Hepatocyte (in vitro differentiated cells): ENCODE results near the gene TOMM20L. TPM values are rescaled to one million over a fixed set of nuclear protein-coding genes. Genes with fewer than 3 reads are reported as not detected.

Experiments used
- DNase-seq: peaks from one replicate; pipeline ENCODE4 v3.0.0-alpha.2; 2016; ENCODE audit warnings: low spot score
- H2AFZ ChIP-seq: fragments of 200-600 bp; sonication (generic); 2 replicates; pipeline ENCODE4 v1.6.0; 2016; ENCODE audit warnings: antibody characterized with exemption, mild to moderate bottlenecking
- H3K27ac ChIP-seq: fragments of 200-600 bp; sonication (generic); 2 replicates; pipeline ENCODE4 v1.5.1; 2016; ENCODE audit warnings: mild to moderate bottlenecking
- H3K27me3 ChIP-seq: fragments of 200-600 bp; sonication (generic); 2 replicates; pipeline ENCODE4 v1.6.1; 2016
- H3K36me3 ChIP-seq: fragments of 200-600 bp; sonication (generic); replicated peaks from 2 replicates; pipeline ENCODE4 v1.5.1; 2016; ENCODE audit warnings: low read depth; ENCODE audit not compliant: insufficient read depth
- H3K4me1 ChIP-seq: fragments of 200-600 bp; sonication (generic); 2 replicates; pipeline ENCODE4 v1.5.1; 2016; ENCODE audit warnings: mild to moderate bottlenecking, moderate library complexity; ENCODE audit not compliant: insufficient read depth
- H3K4me2 ChIP-seq: fragments of 200-600 bp; sonication (generic); 2 replicates; pipeline ENCODE4 v1.6.0; 2016
- H3K4me3 ChIP-seq: fragments of 200-600 bp; sonication (generic); 2 replicates; pipeline ENCODE4 v1.5.1; 2016; ENCODE audit warnings: mild to moderate bottlenecking
- H3K79me2 ChIP-seq: fragments of 200-600 bp; sonication (generic); 2 replicates; pipeline ENCODE4 v1.6.0; 2017; ENCODE audit warnings: mild to moderate bottlenecking
- H3K9me2 ChIP-seq: fragments of 200-600 bp; sonication (generic); replicated peaks from 2 replicates; pipeline ENCODE4 v1.6.0; 2017; ENCODE audit warnings: mild to moderate bottlenecking; ENCODE audit not compliant: insufficient read depth
- H3K9me3 ChIP-seq: fragments of 200-600 bp; sonication (generic); 2 replicates; pipeline ENCODE4 v1.5.1; 2016; ENCODE audit warnings: low read depth, mild to moderate bottlenecking
- H4K20me1 ChIP-seq: fragments of 200-600 bp; sonication (generic); 2 replicates; pipeline ENCODE4 v1.6.0; 2016; ENCODE audit warnings: mild to moderate bottlenecking; ENCODE audit not compliant: insufficient read depth, poor library complexity, severe bottlenecking
- CTCF ChIP-seq: fragments of 200-600 bp; sonication (generic); IDR thresholded peaks from 2 replicates; pipeline ENCODE4 v1.5.1; 2016; ENCODE audit warnings: antibody characterized with exemption, mild to moderate bottlenecking; ENCODE audit not compliant: poor library complexity
- EZH2 ChIP-seq: fragments of 200-600 bp; sonication (generic); IDR thresholded peaks from 2 replicates; pipeline ENCODE4 v1.6.1; 2016; ENCODE audit warnings: antibody characterized with exemption, mild to moderate bottlenecking, borderline replicate concordance
- EZH2phosphoT487 ChIP-seq: fragments of 200-600 bp; sonication (generic); IDR thresholded peaks from one replicate; pipeline ENCODE4 v1.6.1; 2018; ENCODE audit warnings: antibody characterized with exemption, mild to moderate bottlenecking, low read depth, moderate library complexity; ENCODE audit not compliant: unreplicated experiment, severe bottlenecking
- WGBS: methylation state at CpG from one replicate; pipeline ENCODE4 v1.1.6; 2016; ENCODE audit warnings: low lambda C conversion rate; ENCODE audit errors: missing lambda C conversion rate; 5-methylcytosine and 5-hydroxymethylcytosine counted together
- polyA plus RNA-seq: library from polyadenylated mRNA; unstranded; fragments of >200 nt; fragmentation: Nextera tagmentation; extraction: Ambion mirVana; gene quantifications from 2 replicates; pipeline ENCODE4 v1.2.1, GENCODE V29; 2016
- small RNA-seq: library from RNA; depleted of rRNA; stranded (forward); fragments of <200 nt; gene quantifications from one replicate; pipeline ENCODE3, GENCODE V24; 2014
- total RNA-seq: library from RNA; depleted of rRNA; stranded (reverse); fragments of >200 nt; gene quantifications from 2 replicates; pipeline ENCODE4 v1.2.3, GENCODE V29; 2014

Gene TOMM20L
- total and polyA plus RNA-seq, 2 experiments from 2014 or later, result not detected

DNA sequence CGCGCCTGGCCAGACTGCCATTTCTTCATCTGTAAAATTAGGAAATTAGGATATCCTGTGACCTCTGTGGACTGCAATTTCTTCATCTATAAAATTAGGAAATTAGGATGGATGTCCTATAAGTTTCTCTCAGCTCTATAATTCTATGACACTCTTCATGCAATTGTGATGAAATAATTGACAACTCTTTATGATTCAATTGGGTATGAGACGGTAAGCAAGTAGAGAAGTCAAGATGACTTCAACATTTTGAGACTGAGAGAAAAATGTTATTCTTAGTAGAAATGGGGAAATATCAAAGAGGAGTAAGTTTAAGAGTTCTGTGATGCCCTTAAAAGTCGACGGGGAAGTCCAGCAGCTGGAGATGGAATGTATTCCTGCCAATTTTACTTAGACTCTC lies 43.7 kb downstream of the TOMM20L start:
- H4K20me1 ChIP-seq, result no peaks in the 10 kb centered on the region
- H3K9me2 ChIP-seq, result no peaks in the 10 kb centered on the region
- no peak overlapping the region for H3K4me2 ChIP-seq
- DNase-seq, result no peak
- H3K4me3 ChIP-seq, result no peak overlapping the region
- no peak overlapping the region for H3K27ac ChIP-seq
- H3K4me1 ChIP-seq, result no peaks in the 10 kb centered on the region
- H3K79me2 ChIP-seq, result no peaks in the 10 kb centered on the region
- no peaks in the 10 kb centered on the region for H3K9me3 ChIP-seq
- no peaks in the 10 kb centered on the region for H3K27me3 ChIP-seq
- WGBS, result 84% methylated on average over 5 of the region's 5 CpGs
- TF ChIP-seq EZH2 (no peak), EZH2phosphoT487 (no peak)
- H2AFZ ChIP-seq, result no peak overlapping the region
- no peaks in the 10 kb centered on the region for H3K36me3 ChIP-seq

GRCh38 chr14:58444627-58445026 lies 48.9 kb downstream of the TOMM20L start:
- no peaks in the 10 kb centered on the region for H3K79me2 ChIP-seq
- H3K4me2 ChIP-seq, result no peak overlapping the region
- H3K9me2 ChIP-seq, result no peaks in the 10 kb centered on the region
- WGBS, result 91% methylated on average over 5 of the region's 5 CpGs
- no peaks in the 10 kb centered on the region for H3K27me3 ChIP-seq
- H3K36me3 ChIP-seq, result no peaks in the 10 kb centered on the region
- H3K27ac ChIP-seq, result peak overlapping the region; percentile 38
- no peak overlapping the region for H2AFZ ChIP-seq
- DNase-seq, result peak; percentile 20
- no peak overlapping the region for H3K4me3 ChIP-seq
- no peaks in the 10 kb centered on the region for H3K4me1 ChIP-seq
- no peaks in the 10 kb centered on the region for H4K20me1 ChIP-seq
- no peaks in the 10 kb centered on the region for H3K9me3 ChIP-seq
- TF ChIP-seq EZH2, result no peak
- TF ChIP-seq CTCF, result no peak
- no peak for TF ChIP-seq EZH2phosphoT487

- Histone ChIP-seq H3K27ac (peak overlapping the region; percentile 57), H3K79me2 (no peaks in the 10 kb centered on the region), H4K20me1 (no peaks in the 10 kb centered on the region), H3K9me3 (no peaks in the 10 kb centered on the region), H3K36me3 (no peaks in the 10 kb centered on the region), H3K4me3 (no peak overlapping the region), H3K4me2 (peak overlapping the region; percentile 23), H3K27me3 (no peaks in the 10 kb centered on the region), H3K4me1 (no peaks in the 10 kb centered on the region), H3K9me2 (no peaks in the 10 kb centered on the region), H2AFZ (no peak overlapping the region)
- 66% methylated on average over 9 of the region's 9 CpGs for WGBS
- TF ChIP-seq EZH2phosphoT487, result no peak
- TF ChIP-seq EZH2, result no peak
- TF ChIP-seq CTCF, result no peak
- DNase-seq, result peak; percentile 24
These were observed 60.0 kb downstream of the TOMM20L start for GRCh38 chr14:58455593-58456265.

Small RNA genes within 50 kb of the gene (small RNA-seq; reads per million reads assigned to genes)
- not detected for gene RF00019

Other genes with a start within 250 kb of the TOMM20L start
- gene ARMH4, start 243.7 kb upstream of the TOMM20L start, total RNA-seq, result 6.6 and 9.2 TPM in 2 replicates
- 8.1 and 11.3 TPM in 2 replicates for gene ARMH4, start 243.7 kb upstream of the TOMM20L start, polyA plus RNA-seq
- 106 and 120 TPM in 2 replicates for gene ACTR10, start 195.8 kb upstream of the TOMM20L start, total RNA-seq
- 112 and 118 TPM in 2 replicates for gene ACTR10, start 195.8 kb upstream of the TOMM20L start, polyA plus RNA-seq
- gene PSMA3, start 151.1 kb upstream of the TOMM20L start, total RNA-seq, result 96.2 and 152 TPM in 2 replicates
- 174 and 186 TPM in 2 replicates for gene PSMA3, start 151.1 kb upstream of the TOMM20L start, polyA plus RNA-seq
- gene ARID4A, start 97.4 kb upstream of the TOMM20L start, total RNA-seq, result 15.0 and 15.9 TPM in 2 replicates
- 17.2 and 24.8 TPM in 2 replicates for gene ARID4A, start 97.4 kb upstream of the TOMM20L start, polyA plus RNA-seq
- 65.5 and 70.9 TPM in 2 replicates for gene TIMM9, start 31.6 kb downstream of the TOMM20L start, total RNA-seq
- gene TIMM9, start 31.6 kb downstream of the TOMM20L start, polyA plus RNA-seq, result 44.8 and 63.6 TPM in 2 replicates
- gene KIAA0586, start 31.8 kb downstream of the TOMM20L start, total RNA-seq, result 14.0 and 21.4 TPM in 2 replicates
- 6.1 and 7.3 TPM in 2 replicates for gene KIAA0586, start 31.8 kb downstream of the TOMM20L start, polyA plus RNA-seq
- 17.5 and 19.6 TPM in 2 replicates for gene DACT1, start 242.0 kb downstream of the TOMM20L start, total RNA-seq
- 13.2 and 14.0 TPM in 2 replicates for gene DACT1, start 242.0 kb downstream of the TOMM20L start, polyA plus RNA-seq